ENCODE data around the gene ID3.
"Not testable (repeated sequence)": the region's sequence is repeated elsewhere in the genome, so short reads cannot be mapped to it uniquely, and the experiment has no call there.

Gene ID3

DNA sequence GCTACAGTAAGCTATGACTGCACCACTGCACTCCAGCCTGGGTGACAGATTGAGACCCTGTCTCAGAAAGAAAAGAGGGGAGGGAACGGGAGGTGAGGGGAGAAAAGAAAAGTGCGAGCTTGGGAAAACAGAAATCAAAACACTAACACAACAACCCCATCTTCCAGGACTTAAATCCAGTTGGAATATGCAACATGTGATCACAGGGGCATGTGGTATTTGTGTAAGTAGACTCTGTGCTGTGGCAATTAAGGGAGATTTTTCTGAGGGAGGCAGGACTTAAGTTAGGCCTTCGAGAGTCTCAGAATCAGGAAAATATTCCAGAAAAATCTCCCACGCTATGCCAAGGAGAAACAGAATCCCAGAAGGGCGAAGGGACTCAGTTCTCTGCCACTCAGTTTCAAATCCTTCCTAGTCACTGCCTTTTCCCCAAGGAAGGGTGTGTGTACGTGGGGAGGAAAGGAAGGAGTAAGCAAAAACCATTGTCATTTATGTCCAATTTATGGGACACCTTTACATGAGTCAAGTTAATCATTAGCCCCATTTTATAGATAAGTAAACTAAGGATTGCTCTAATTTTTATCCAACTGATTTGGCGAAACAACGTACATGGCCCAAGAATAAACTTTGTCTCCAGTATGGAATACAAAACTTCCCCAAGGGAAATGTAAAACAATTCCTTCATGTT is 12.3 kb downstream of the ID3 start:
- DNase-seq (ENCODE audit: low spot score), result no peak

DNA sequence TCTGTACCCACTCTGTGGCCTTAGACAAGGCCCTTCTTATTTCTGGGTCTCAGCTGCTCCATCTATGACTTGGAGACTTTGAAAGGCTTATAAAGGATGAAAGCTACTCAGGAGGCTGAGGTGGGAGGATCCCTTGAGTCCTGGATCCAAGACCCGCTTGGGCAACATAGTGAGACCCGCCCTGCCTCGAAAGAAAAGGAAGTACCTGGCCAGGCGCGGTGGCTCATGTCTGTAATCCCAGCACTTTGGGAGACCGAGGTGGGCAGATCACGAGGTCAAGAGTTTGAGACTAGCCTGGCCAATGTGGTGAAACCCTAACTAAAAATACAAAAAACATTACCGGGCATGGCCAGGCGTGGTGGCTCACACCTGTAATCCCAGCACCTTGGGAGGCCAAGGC is 13.4 kb downstream of the ID3 start:
- DNase-seq (ENCODE audit: low spot score), result no peak

DNA sequence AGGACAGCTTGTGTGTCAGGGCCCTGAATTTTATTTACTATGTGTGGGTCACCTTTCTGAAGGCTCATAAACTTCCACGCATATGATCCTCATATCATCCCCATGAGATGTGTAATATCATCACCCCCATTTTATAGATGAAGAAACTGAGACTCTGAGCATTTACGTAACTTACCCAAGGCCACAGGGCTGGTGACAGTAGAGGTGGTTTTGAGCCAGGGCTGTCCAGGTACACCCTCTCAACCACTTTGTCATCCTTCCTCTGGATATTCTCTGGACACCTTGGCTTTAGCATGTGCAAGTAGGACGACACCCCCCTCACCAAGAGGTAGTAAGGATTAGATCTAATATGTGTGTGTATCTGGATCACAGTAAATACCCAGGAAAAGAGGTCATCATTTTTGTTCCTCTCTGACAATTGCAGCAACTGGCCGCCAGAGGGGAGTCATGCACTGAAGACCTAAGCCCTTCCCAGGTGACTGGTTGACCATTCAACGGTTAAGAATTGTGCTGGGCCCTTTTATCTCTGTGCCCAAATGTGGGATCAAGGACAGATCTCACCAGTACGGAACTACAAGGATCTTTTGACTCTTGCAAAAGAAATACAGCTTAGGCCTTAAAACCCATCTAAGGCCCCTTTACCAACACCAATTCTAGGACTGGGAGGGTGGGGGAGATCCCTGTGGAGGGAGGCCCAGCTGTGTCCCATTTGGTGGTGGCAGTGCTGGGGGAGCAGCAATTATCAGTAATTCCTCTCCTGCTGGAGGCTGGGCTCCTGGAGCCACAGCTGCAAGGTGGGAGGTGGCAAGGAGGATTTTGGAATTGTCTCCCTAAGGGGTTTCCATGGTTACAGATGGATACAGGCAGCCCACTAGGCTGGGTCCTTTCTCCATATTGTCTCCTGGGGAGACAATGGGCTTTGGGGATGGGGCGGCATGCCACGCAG is 14.6 kb downstream of the ID3 start:
- peak; percentile 72 for DNase-seq (ENCODE audit: low spot score)

DNA sequence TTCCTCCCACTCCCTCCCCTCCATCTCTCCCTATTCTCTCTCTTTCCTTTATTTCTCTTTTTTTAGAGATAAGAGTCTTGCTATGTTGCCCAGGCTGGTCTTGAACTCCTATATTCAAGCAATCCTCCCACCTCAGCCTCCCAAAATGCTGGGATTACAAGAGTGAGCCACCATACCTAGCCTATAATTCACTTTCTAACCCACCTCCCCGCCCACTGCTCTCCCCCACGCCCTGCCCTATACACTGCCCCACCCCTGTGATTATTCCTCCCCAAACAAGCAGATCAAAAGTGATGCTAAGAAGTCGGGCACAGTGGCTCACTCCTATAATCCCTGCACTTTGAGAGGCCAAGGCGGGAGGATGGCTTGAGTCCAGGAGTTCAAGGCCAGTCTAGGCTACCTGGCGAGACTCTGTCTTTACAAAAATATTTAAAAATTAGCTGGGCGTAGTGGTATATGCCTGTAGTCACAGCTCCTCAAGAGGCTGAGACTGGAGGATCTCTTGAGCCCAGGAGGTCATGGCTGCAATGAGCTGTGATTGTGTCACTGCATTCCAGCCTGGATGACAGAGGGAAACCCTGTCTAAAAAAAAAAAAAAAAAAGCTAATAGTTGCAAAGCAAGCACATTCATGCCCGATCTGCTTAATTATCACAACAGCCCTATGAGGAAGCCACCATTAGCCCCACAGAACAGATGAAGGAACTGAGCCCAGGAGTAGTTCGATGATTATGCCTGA is 15.4 kb downstream of the ID3 start:
- no peak for DNase-seq (ENCODE audit: low spot score)

DNA sequence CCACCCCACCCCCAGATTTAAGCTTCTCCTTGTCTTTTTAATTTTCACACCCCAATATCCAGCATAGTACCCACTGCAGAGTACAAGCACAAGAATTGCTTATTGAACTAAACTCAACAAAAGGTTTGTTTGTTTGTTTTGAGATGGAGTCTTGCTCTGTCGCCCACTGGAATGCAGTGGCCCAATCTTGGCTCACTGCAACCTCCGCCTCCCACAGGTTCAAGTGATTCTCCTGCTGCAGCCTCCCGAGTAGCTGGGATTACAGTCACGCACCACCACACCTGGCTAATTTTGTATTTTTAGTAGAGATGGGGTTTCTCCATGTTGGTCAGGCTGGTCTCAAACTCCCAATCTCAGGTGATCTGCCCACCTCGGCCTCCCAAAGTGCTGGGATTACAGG is 16.4 kb downstream of the ID3 start:
- not testable (repeated sequence) for DNase-seq (ENCODE audit: low spot score)

DNA sequence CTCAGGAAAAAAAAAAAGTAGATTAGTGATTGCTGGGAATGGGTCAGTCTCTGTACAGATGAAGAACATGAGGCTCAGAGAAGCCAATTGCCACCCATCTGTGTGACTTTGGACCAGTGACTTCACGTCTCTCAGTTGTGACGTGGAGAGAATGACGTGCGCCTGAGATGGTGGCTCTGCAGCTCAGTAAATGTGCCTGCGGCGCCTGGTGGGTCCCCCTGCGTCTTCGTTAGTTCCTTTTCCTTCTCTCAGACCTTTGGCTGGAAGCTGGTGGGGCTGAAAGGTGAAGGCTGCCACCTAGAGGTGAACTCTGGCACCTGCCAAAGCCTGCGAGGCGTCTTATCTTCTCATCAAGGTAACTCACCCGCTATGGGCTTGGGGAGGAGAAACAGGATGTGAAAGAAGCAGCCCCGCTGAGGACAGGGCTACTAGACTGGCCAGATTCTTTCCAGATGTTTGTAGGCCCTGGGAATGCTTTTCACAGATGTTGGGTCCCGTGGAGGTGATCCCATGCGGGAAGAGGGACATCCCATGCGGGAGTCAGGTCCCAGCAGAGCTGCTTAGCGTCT is 19.5 kb downstream of the ID3 start:
- peak; percentile 95 for DNase-seq (ENCODE audit: low spot score)

DNA sequence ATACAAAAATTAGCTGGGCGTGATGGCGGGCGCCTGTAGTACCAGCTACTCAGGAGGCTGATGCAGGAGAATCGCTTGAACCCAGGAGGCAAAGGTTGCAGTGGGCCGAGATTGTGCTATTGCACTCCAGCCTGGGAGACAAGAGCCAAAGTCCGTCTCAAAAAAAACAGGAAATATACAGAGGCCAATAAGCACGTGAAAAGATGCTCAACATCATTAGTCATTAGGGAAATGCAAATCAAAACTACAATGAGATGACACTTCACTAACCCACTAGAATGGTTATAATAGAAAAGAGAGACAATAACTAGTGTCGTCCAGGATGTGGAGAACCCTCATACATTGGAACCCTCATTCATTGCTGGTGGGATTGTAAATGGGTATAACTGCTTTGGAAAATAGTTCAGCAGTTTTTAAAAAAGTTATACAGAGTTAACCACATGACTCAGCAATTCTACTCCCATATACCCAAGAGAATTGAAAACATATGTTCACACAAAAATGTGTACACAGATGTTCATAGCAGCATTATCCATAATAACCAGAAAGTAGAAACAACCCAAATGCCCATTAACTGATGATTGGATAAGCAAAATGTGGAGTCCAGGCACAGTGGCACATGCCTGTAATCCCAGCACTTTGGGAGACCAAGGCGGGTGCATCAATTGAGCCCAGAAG is 21.9 kb downstream of the ID3 start:
- no peak for DNase-seq (ENCODE audit: low spot score)

DNA sequence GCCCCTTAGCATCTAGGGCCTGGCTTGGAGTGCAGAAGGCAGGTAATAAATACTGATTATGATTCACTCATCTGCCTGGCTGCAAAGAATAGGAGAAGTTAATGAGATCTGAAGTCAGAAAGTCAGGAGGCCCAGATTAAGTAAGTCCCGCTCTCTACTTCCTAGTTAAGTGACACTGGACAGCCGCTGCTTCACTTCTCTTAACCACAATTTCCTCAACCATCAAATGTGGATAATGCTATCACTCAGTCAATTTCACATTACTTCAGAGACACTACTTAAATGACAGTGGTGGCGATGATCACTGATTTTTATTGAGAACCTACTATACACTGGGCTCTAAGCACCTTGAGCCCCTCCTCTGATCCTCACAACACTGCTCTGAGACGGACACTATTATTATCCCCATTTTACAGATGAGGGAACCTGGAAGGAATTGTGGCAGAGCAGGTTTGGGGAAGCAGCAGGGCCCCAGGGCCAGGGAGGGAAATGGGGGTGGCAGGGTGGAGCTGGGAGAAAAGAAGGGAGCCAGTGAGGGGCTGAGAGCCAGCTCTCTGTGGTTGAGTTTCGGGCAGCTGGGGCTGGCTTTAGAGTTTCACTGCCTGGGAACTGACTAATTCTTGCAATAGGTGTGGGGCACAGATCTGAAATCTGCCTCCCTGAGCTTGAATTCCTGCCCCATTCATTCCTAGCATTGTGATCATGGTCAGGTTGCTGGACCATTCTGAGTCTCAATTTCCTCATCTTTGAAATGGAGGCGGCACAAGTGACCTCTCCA is 25.9 kb downstream of the ID3 start:
- DNase-seq (ENCODE audit: low spot score), result peak; percentile 82

DNA sequence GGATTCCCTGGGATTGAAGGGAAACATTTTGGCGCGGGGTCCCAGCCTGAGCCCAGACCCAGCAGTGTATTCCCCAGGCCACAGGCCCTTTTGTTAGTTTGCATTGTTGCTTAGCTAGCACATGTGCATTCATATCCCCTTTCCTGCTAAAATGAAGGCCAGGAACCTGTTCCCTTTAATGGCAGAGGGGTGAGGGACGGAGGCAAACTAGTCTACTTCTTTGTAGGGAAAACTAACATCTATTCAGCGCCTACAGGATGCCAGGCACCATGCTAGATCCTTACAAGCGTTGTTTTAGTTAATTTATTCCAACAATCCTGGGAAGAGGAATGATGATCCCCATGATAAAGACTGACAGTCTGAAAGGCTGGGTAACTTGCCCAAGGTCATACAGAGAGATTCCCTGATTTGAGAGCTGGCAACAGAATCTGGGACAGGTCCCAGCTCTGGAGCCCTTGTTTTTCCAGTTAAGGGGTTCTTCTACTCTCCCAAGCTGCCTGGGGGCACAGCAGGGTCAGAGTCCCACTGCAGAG is 27.7 kb downstream of the ID3 start:
- DNase-seq (ENCODE audit: low spot score), result no peak

DNA sequence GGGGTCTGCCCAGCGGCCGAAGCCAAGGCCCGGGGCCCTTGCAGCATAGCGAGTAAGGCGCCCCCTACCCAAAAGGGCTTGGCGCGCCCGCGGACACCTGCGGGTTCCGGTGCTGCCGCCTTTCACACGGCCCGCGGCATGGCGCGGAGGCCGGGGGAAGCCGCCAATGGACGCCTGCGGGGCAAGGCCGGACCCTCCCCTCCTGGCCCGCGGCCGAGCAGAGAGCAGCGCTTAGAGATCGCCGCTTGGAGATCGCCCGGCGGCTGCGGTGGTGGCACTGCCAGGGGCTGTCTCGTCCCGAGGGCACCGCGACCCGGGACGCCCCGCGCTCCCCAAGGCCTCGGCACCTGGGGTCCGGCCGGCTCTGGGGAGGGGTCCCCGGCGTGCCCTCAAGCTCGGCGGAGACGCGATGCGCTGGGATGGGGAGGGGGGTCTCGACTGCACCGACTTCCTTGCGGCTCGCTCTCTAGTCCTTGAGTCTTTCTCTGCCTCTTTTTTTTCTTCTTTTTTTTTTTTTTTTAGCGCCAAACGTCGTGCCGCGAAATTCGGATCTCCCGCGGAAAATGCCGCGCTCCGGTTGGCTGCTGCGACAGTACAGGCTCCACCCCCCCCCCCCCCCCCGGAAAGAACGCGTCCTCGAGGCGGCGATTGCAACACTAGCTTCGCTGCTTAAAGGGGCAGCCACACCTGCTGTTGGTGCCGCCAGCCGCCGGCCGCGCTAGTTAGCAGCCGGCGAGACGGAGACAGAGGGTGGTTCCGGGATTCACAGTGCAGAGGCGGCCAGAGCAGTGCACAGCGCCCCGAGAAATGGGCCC is 28.3 kb downstream of the ID3 start, which contains the start of gene E2F2:
TSS of gene E2F2 (minus strand) at position 487 of the 815 bp plus-strand sequence. CDS start at position 47, 440 bp downstream.
- DNase-seq (ENCODE audit: low spot score), result peak; percentile 82

DNA sequence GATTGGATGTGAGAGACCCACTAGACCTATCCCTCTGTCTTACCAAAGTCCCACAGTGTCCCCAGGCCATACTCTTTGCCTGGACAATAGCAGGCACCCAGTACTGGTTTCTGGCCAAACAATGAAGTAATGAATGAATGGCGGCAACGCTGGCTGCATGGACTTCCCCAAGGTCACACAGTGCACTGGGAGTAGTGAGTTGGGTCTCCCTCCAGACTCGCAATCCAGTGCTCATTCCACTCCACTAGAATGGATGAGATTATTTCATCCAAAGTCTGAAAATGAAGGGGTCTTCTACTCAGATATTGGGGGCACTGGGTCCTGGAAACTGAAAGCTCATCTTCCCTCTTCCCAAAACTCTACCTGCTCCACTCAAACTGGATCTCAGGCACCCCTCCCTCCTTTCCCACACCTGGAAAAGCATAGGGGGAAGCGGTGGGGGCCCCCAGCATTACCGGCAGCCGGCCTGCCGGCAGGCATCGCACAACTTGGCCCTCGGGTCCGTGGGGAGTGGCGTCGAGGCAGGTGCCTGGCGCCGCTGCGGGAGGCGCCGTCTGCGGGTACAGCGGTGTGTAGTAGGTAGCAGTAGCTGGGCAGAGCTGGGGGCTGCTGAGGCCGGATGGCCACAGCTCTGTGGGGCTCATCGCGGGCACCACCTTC is 29.1 kb downstream of the ID3 start:
- DNase-seq (ENCODE audit: low spot score), result no peak

DNA sequence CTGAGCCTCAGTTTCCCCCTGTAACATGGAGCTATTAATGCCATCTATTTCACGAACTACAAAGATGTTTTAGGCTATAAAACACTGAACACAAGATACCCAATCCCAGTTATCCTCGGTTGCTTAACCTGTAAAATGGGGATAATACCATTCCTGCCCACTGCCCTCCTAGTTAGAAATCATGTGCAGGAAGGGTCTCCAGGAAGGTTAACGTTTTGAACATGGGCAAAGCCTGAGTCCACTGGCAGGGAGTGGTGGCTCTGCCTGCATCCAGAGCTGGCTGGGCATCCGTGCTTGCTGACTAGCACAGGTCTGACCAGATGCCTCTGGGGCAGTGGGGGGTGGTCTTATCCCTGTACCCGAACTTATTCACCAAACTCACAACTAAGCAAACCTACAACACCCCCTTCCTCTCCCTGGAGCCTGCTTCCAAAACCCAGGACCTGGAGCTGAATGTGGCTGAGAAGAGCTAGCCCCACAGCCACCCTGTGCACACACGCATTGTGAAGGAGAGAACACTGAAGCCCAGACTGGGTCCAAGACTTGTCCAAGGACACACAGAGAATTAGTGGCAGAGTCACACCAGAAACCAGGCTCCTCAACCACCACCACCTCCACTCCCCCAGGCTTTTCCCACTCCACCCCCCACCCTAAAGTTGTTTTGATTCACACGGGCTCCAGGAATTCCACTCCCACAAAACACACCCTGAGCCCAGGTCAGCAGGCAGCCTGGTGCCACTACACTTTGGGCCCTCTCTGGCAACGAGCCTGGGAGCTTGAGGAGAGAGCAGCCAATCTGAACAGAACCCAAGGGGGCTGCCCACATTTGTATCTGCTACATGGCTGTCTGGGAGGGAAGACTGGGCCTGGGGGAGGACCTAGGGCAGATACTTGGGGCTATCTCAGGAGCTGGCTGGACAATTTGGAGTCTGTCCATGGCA is 29.9 kb downstream of the ID3 start:
- DNase-seq (ENCODE audit: low spot score), result no peak

DNA sequence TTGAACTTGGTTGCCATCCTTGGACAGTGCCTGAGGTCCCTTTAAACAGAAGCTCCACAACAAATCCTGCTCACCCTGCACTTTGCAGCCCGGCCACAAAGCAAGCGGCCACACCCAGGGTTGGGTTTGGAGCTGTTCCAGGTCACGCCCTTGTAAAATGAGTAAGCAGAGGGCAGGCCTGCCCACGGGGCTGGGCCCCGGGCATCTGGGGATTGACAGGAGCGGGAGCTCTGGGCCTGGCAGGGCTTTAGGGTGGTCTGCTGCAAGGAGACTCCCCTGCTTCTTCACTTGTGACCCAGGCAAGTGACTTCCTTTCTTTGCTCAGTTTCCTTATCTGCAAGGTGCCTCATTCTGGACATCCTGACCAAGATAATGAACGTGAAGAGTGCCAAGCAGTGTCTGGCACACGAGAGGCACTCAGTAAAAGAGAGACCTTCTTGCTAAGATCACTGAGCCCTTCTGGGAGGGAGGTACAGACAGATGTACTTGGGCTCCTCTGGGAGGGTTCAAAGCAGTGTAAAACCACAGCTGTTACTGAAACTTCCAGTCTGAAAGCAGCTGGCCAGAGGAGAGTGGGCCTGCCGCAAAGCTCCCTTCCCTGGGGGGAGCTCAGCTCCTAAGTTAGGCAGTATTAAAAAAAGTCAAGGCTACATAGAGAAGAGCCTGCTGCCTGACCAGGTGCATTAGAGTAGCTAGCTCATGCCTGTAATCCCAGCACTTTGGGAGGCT is 30.9 kb downstream of the ID3 start:
- peak; percentile 81 for DNase-seq (ENCODE audit: low spot score)

DNA sequence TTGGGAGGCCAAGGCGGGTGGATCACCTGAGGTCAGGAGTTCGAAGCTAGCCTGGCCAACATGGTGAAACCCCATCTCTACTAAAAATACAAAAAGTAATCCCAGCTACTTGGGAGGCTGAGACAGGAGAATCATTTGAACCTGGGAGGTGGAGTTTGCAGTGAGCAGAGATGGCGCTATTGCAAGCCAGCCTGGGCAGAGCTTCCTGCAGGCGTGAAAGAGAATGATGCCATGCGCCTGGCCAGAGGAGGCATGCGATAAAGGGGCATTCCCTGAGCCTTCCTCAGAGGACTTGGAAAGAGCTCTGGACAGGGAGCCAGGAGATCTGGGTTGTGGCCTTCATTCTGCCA is 31.4 kb downstream of the ID3 start:
- no peak for DNase-seq (ENCODE audit: low spot score)

DNA sequence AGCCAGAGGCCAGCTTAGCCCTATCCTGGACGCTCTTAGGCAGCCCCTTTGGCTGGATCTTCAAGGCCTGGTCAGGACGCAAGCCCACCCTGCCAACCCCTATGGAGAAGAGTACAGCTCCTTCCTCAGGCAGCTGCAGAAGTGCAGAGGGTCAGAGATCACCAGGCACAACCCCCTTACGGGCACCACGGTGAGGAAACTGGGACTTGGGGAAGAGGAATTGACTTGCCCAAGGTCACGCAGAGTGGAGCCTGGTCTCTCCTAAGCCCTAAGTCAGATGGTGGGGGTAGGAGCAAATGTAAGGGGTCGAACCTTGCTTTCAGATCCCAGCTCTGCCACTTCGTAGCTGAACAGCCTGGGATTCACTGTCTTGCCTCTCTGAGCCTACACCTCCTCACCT is 31.9 kb downstream of the ID3 start:
- DNase-seq (ENCODE audit: low spot score), result no peak

DNA sequence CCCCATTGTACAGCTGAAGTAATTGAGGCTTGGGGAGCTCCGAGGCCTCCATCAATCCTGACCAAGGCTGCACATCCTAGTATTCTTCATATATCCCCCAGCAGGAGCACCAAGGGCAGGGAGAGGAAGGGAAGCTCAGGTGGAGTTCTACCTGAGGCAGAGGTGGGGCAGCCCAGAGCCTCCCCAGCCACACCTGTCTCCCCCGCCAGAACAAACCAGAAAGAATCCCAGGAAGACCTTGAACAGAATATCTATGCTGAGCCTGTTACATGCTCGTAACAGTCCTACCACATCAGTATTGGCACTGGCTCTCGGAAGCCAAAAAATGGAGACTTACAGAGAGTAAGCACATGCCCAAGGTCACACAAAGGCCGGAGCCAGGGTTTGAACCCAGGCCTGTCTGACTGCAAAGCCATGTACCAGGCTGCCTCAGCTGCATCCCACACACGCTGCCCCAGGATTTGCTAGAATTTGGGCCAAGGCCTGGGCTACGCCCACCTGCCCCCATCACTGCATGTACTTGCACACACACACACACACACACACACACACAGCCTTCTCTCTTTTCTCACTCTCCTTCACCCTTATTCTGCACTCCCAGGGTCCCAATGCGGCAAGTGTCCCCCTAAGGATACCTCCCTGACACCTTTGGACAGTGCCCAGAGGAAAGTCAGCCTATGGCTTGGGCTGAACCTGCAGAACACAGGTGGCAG is 32.8 kb downstream of the ID3 start:
- no peak for DNase-seq (ENCODE audit: low spot score)
